IMR-90 (cell line): ENCODE results near the gene HMBS.

ENCODE experiments used
- BHLHE40 ChIP-seq: fragments of 150-350 bp; IDR thresholded peaks from 2 replicates; pipeline ENCODE4 v1.6.1; 2016; ENCODE audit warnings: mild to moderate bottlenecking, low read depth, low read length
- CEBPB ChIP-seq: IDR thresholded peaks from 2 replicates; pipeline ENCODE4 v1.6.1; 2012; ENCODE audit warnings: low read depth, low read length, improper control_type of control experiment
- FOS ChIP-seq: fragments of 150-350 bp; IDR thresholded peaks from 2 replicates; pipeline ENCODE4 v1.6.1; 2016; ENCODE audit warnings: low read depth, low read length
- MAZ ChIP-seq: IDR thresholded peaks from 2 replicates; pipeline ENCODE4 v1.6.1; 2012; ENCODE audit warnings: low read depth, mild to moderate bottlenecking, low read length, improper control_type of control experiment, moderate library complexity, borderline replicate concordance
- MXI1 ChIP-seq: IDR thresholded peaks from 2 replicates; pipeline ENCODE4 v1.6.1; 2012; ENCODE audit warnings: low read depth, mild to moderate bottlenecking, low read length, moderate library complexity, borderline replicate concordance
- NFE2L2 ChIP-seq: fragments of 150-350 bp; IDR thresholded peaks from 2 replicates; pipeline ENCODE4 v1.6.1; 2016; ENCODE audit warnings: low read depth, mild to moderate bottlenecking, low read length
- POLR2A ChIP-seq: IDR thresholded peaks from 2 replicates; pipeline ENCODE4 v1.6.1; 2012; ENCODE audit warnings: mild to moderate bottlenecking, low read depth, low read length
- RFX5 ChIP-seq: IDR thresholded peaks from 2 replicates; pipeline ENCODE4 v1.8.0; 2012; ENCODE audit warnings: low read depth, mild to moderate bottlenecking, low read length, moderate library complexity
- TF ChIP-seq, protein P1 (sequence below): conservative IDR thresholded peaks from 2 replicates; pipeline ENCODE4 v1.5.1; 2012; ENCODE audit warnings: mild to moderate bottlenecking, low read depth, low read length, improper control_type of control experiment
- TF ChIP-seq, protein P2 (sequence below): fragments of 150-350 bp; IDR thresholded peaks from 2 replicates; pipeline ENCODE4 v1.6.1; 2017; ENCODE audit warnings: mild to moderate bottlenecking, antibody characterized with exemption, low read length, low read depth

DNA sequence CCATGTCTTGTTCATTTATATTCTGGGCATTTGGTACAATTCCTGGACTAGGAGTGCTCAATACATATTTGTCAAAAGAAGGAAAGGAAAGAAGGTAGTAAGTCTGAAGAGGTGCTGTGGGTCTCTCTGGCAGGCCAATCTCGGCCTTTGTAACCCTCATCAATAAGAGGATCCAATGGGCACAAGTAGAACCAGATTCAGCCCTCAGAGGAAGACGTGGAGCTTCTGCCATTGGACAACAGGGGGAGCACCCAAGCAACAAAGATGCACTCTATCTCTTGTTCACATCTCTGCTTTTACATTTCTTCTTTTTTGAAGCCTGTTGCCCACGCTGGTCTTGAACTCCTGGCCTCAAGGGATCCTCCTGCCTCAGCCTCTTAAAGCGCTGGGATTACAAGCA is 19.3 kb upstream of the HMBS start:
- TF ChIP-seq, protein P1, sequence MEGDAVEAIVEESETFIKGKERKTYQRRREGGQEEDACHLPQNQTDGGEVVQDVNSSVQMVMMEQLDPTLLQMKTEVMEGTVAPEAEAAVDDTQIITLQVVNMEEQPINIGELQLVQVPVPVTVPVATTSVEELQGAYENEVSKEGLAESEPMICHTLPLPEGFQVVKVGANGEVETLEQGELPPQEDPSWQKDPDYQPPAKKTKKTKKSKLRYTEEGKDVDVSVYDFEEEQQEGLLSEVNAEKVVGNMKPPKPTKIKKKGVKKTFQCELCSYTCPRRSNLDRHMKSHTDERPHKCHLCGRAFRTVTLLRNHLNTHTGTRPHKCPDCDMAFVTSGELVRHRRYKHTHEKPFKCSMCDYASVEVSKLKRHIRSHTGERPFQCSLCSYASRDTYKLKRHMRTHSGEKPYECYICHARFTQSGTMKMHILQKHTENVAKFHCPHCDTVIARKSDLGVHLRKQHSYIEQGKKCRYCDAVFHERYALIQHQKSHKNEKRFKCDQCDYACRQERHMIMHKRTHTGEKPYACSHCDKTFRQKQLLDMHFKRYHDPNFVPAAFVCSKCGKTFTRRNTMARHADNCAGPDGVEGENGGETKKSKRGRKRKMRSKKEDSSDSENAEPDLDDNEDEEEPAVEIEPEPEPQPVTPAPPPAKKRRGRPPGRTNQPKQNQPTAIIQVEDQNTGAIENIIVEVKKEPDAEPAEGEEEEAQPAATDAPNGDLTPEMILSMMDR: peak; percentile 47
- no peak for TF ChIP-seq POLR2A
- TF ChIP-seq, protein P2, sequence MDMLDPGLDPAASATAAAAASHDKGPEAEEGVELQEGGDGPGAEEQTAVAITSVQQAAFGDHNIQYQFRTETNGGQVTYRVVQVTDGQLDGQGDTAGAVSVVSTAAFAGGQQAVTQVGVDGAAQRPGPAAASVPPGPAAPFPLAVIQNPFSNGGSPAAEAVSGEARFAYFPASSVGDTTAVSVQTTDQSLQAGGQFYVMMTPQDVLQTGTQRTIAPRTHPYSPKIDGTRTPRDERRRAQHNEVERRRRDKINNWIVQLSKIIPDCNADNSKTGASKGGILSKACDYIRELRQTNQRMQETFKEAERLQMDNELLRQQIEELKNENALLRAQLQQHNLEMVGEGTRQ: no peak
- no peak for TF ChIP-seq RFX5
- TF ChIP-seq MAZ: no peak
- no peak for TF ChIP-seq BHLHE40
- no peak for TF ChIP-seq CEBPB
- no peak for TF ChIP-seq FOS
- no peak for TF ChIP-seq MXI1
- no peak for TF ChIP-seq NFE2L2
